ENCODE results near the gene ANKRD7. TPM values are rescaled to one million over a fixed set of nuclear protein-coding genes. Genes with fewer than 3 reads are reported as not detected.

Gene ANKRD7
- polyA plus RNA-seq, 3 donors, result not detected

GRCh38 chr7:118186501-118186900 lies 38.0 kb upstream of the ANKRD7 start:
- peaks cover 48% of the 10 kb centered on the region for H3K79me2 ChIP-seq (ENCODE audit: insufficient read depth, low read length)
- H3K4me1 ChIP-seq (ENCODE audit: control insufficient read depth in 1 of 2, insufficient read depth in 2 of 2, low read length in 2 of 2), result peaks cover 15 to 33% of the 10 kb centered on the region in 2 donors
- no peaks in the 10 kb centered on the region for H3K9me3 ChIP-seq (replicated peaks in 1 of 2; ENCODE audit: control insufficient read depth in 1 of 2, insufficient read depth in 1 of 2, low read length in 2 of 2)
- Mint-ChIP-seq H3K4me3 (no peak overlapping the region), H3K9me3 (peaks cover 0 to 7% (median 0%) of the 10 kb centered on the region in 7 donors), H3K27ac (no peak overlapping the region), H3K36me3 (peaks cover 32 to 33% of the 10 kb centered on the region in 2 donors), H3K4me1 (peaks cover 33% of the 10 kb centered on the region), H3K27me3 (ENCODE audit: low read depth in 3 of 3) (peaks cover 4 to 6% (median 5%) of the 10 kb centered on the region in 3 donors)
- DNase-seq, result peak in 2 of 3 donors; percentile 29 to 52
- H3K27me3 ChIP-seq (ENCODE audit: control insufficient read depth in 2 of 2, insufficient read depth in 2 of 2, low read length in 2 of 2), result no peaks in the 10 kb centered on the region
- H3K27ac ChIP-seq (ENCODE audit: low read depth in 1 of 2, low read length in 2 of 2), result no peak overlapping the region
- intact Hi-C loops (cut with micrococcal nuclease), result no loop called here
- no peak overlapping the region for H3K9ac ChIP-seq (ENCODE audit: insufficient read depth, low read length, poor library complexity, severe bottlenecking)
- H3K36me3 ChIP-seq (replicated peaks in 1 of 2; ENCODE audit: control insufficient read depth in 1 of 2, insufficient read depth in 2 of 2, low read length in 2 of 2), result peaks cover 35 to 43% of the 10 kb centered on the region in 2 donors
- TF ChIP-seq CTCF (IDR thresholded peaks at IDR 0.05), result no peak
- H4K20me1 ChIP-seq (ENCODE audit: insufficient read depth, low read length), result no peaks in the 10 kb centered on the region
- H3K4me3 ChIP-seq (replicated peaks in 1 of 3; ENCODE audit: low read depth in 2 of 3, low read length in 3 of 3), result no peak overlapping the region
- no peak overlapping the region for H2AFZ ChIP-seq (ENCODE audit: insufficient read depth, low read depth, low read length, poor library complexity, severe bottlenecking)
- no peak overlapping the region for H3K4me2 ChIP-seq (replicated peaks; ENCODE audit: extremely low read depth, low read length, poor library complexity, severe bottlenecking)

GRCh38 chr7:118194571-118194970 lies 29.9 kb upstream of the ANKRD7 start:
- no CpG with 5 or more reads among the region's 2 CpGs for WGBS (ENCODE audit: insufficient coverage)
- H3K79me2 ChIP-seq (ENCODE audit: insufficient read depth, low read length), result no peaks in the 10 kb centered on the region
- H3K9me3 ChIP-seq (replicated peaks in 1 of 2; ENCODE audit: control insufficient read depth in 1 of 2, insufficient read depth in 1 of 2, low read length in 2 of 2), result no peaks in the 10 kb centered on the region
- no peaks in the 10 kb centered on the region for H4K20me1 ChIP-seq (ENCODE audit: insufficient read depth, low read length)
- no peaks in the 10 kb centered on the region for H3K27me3 ChIP-seq (ENCODE audit: control insufficient read depth in 2 of 2, insufficient read depth in 2 of 2, low read length in 2 of 2)
- H3K9me3 Mint-ChIP-seq, result no peaks in the 10 kb centered on the region
- no peak for TF ChIP-seq CTCF (IDR thresholded peaks at IDR 0.05)
- no peaks in the 10 kb centered on the region for H3K4me1 ChIP-seq (ENCODE audit: control insufficient read depth in 1 of 2, insufficient read depth in 2 of 2, low read length in 2 of 2)
- H3K27ac ChIP-seq (ENCODE audit: low read depth in 1 of 2, low read length in 2 of 2), result no peak overlapping the region
- no peak overlapping the region for H3K4me3 ChIP-seq (replicated peaks in 1 of 3; ENCODE audit: low read depth in 2 of 3, low read length in 3 of 3)
- peaks cover 31 to 44% of the 10 kb centered on the region in 2 donors for H3K36me3 ChIP-seq (replicated peaks in 1 of 2; ENCODE audit: control insufficient read depth in 1 of 2, insufficient read depth in 2 of 2, low read length in 2 of 2)
- no peaks in the 10 kb centered on the region for H3K27me3 Mint-ChIP-seq (ENCODE audit: low read depth in 3 of 3)
- no peak overlapping the region for H2AFZ ChIP-seq (ENCODE audit: insufficient read depth, low read depth, low read length, poor library complexity, severe bottlenecking)
- peaks cover 23 to 26% of the 10 kb centered on the region in 2 donors for H3K36me3 Mint-ChIP-seq
- H3K4me1 Mint-ChIP-seq, result peaks cover 1% of the 10 kb centered on the region
- H3K4me2 ChIP-seq (replicated peaks; ENCODE audit: extremely low read depth, low read length, poor library complexity, severe bottlenecking), result no peak overlapping the region
- intact Hi-C loops (cut with micrococcal nuclease), result no loop called here
- no peak overlapping the region for H3K4me3 Mint-ChIP-seq
- H3K9ac ChIP-seq (ENCODE audit: insufficient read depth, low read length, poor library complexity, severe bottlenecking), result no peak overlapping the region
- H3K27ac Mint-ChIP-seq, result no peak overlapping the region
- DNase-seq, result no peak

All from CD14-positive monocyte (primary cell).